H9 (cell line): ENCODE measurements around the gene CACNA1I. TPM values are rescaled to one million over a fixed set of nuclear protein-coding genes. Genes with fewer than 3 reads are reported as not detected.

ENCODE experiments used
- DNase-seq: peaks from one replicate; pipeline ENCODE4 v3.0.0-alpha.2; 2017
- H2AFZ ChIP-seq: one replicate; pipeline ENCODE4 v1.6.1; 2013; ENCODE audit warnings: mild to moderate bottlenecking, low read length, control low read depth, moderate library complexity
- H2AK5ac ChIP-seq: 2 replicates; pipeline ENCODE4 v1.6.1; 2013; ENCODE audit warnings: low read length, control low read depth, mixed read lengths; ENCODE audit not compliant: insufficient read length
- H2BK120ac ChIP-seq: one replicate; pipeline ENCODE4 v1.6.1; 2013; ENCODE audit warnings: low read depth, mild to moderate bottlenecking, low read length, control low read depth, inconsistent platforms; ENCODE audit not compliant: poor library complexity, severe bottlenecking
- H2BK12ac ChIP-seq: 2 replicates; pipeline ENCODE4 v1.6.1; 2013; ENCODE audit warnings: low read length, control low read depth, mixed read lengths, low read depth; ENCODE audit not compliant: insufficient read length
- H2BK15ac ChIP-seq: 2 replicates; pipeline ENCODE4 v1.6.1; 2013; ENCODE audit warnings: low read depth, low read length, control low read depth
- H2BK20ac ChIP-seq: one replicate; pipeline ENCODE4 v1.6.1; 2013; ENCODE audit warnings: low read depth, mild to moderate bottlenecking, low read length, control low read depth, inconsistent platforms; ENCODE audit not compliant: poor library complexity, severe bottlenecking
- H2BK5ac ChIP-seq: 2 replicates; pipeline ENCODE4 v1.6.1; 2013; ENCODE audit warnings: low read length, control low read depth, mixed read lengths; ENCODE audit not compliant: insufficient read length
- H3K14ac ChIP-seq: 2 replicates; pipeline ENCODE4 v1.6.1; 2013; ENCODE audit warnings: low read length, control low read depth; ENCODE audit not compliant: insufficient read depth
- H3K18ac ChIP-seq: 2 replicates; pipeline ENCODE4 v1.6.1; 2013; ENCODE audit warnings: low read depth, mild to moderate bottlenecking, mixed read lengths, low read length, control low read depth; ENCODE audit not compliant: insufficient read length
- H3K23ac ChIP-seq: 2 replicates; pipeline ENCODE4 v1.6.1; 2013; ENCODE audit warnings: low read length, control low read depth, mixed read lengths, low read depth; ENCODE audit not compliant: insufficient read length
- H3K23me2 ChIP-seq: 2 replicates; pipeline ENCODE4 v1.6.1; 2013; ENCODE audit warnings: low read depth, mild to moderate bottlenecking, mixed read lengths, low read length, control low read depth; ENCODE audit not compliant: insufficient read length, poor library complexity, severe bottlenecking
- H3K27ac ChIP-seq: 2 replicates; pipeline ENCODE4 v1.5.1; 2013; ENCODE audit warnings: low read length, control low read depth, mixed read lengths, low read depth; ENCODE audit not compliant: insufficient read length
- H3K27me3 ChIP-seq: 2 replicates; pipeline ENCODE4 v1.6.1; 2013; ENCODE audit warnings: low read length, control low read depth, inconsistent platforms; ENCODE audit not compliant: insufficient read depth
- H3K4ac ChIP-seq: 2 replicates; pipeline ENCODE4 v1.6.1; 2013; ENCODE audit warnings: low read depth, mild to moderate bottlenecking, control low read depth, inconsistent platforms, low read length, moderate library complexity
- H3K4me1 ChIP-seq: 2 replicates; pipeline ENCODE4 v1.6.1; 2013; ENCODE audit warnings: low read length, control low read depth, inconsistent platforms; ENCODE audit not compliant: insufficient read depth
- H3K4me2 ChIP-seq: 2 replicates; pipeline ENCODE4 v1.6.1; 2013; ENCODE audit warnings: low read length, control low read depth, mixed read lengths; ENCODE audit not compliant: insufficient read length, insufficient read depth
- H3K56ac ChIP-seq: 2 replicates; pipeline ENCODE4 v1.6.1; 2013; ENCODE audit warnings: low read depth, mild to moderate bottlenecking, mixed read lengths, low read length, control low read depth; ENCODE audit not compliant: insufficient read length
- H3K79me1 ChIP-seq: 2 replicates; pipeline ENCODE4 v1.6.1; 2013; ENCODE audit warnings: low read depth, mild to moderate bottlenecking, moderate library complexity, low read length, control low read depth, inconsistent platforms; ENCODE audit not compliant: insufficient read depth, poor library complexity, severe bottlenecking
- H3K79me2 ChIP-seq: 2 replicates; pipeline ENCODE4 v1.6.1; 2013; ENCODE audit warnings: low read length, control low read depth, inconsistent platforms; ENCODE audit not compliant: insufficient read depth
- H3K9ac ChIP-seq: 2 replicates; pipeline ENCODE4 v1.6.1; 2013; ENCODE audit warnings: low read length, control low read depth, mixed read lengths; ENCODE audit not compliant: insufficient read length; ENCODE audit errors: extremely low read depth
- H3K9me3 ChIP-seq: one replicate; pipeline ENCODE4 v1.6.1; 2013; ENCODE audit warnings: low read depth, low read length, inconsistent platforms; ENCODE audit not compliant: control insufficient read depth
- H3T11ph ChIP-seq: one replicate; pipeline ENCODE4 v1.6.1; 2013; ENCODE audit warnings: mild to moderate bottlenecking, low read length, control low read depth, inconsistent platforms
- H4K20me1 ChIP-seq: one replicate; pipeline ENCODE4 v1.6.1; 2013; ENCODE audit not compliant: control insufficient read depth, insufficient read length, insufficient read depth
- H4K5ac ChIP-seq: 2 replicates; pipeline ENCODE4 v1.6.1; 2013; ENCODE audit warnings: low read depth, mild to moderate bottlenecking, mixed read lengths, low read length, control low read depth; ENCODE audit not compliant: insufficient read length
- H4K8ac ChIP-seq: replicated peaks from 2 replicates; pipeline ENCODE4 v1.6.1; 2013; ENCODE audit warnings: low read length, control low read depth, mixed read lengths, low read depth; ENCODE audit not compliant: insufficient read length
- H4K91ac ChIP-seq: 2 replicates; pipeline ENCODE4 v1.6.1; 2013; ENCODE audit warnings: low read depth, mild to moderate bottlenecking, moderate library complexity, mixed read lengths, low read length, control low read depth; ENCODE audit not compliant: insufficient read length
- H3K27ac Mint-ChIP-seq, 3 experiments: 2 replicates in 2 of 3; 3 replicates in 1 of 3; pipeline ENCODE4 v1.8.0; 2020 to 2021; ENCODE audit warnings: mixed read lengths in 3 of 3, mild to moderate bottlenecking in 1 of 3, moderate library complexity in 1 of 3
- H3K27me3 Mint-ChIP-seq: 2 replicates; pipeline ENCODE4 v1.8.0; 2021; ENCODE audit warnings: low read depth, mild to moderate bottlenecking, moderate library complexity, mixed read lengths
- H3K36me3 Mint-ChIP-seq, 3 experiments: 2 replicates in 2 of 3; 3 replicates in 1 of 3; pipeline ENCODE4 v1.8.0; 2020 to 2021; ENCODE audit warnings: low read depth in 3 of 3, mixed read lengths in 3 of 3; ENCODE audit not compliant: insufficient read depth in 1 of 3
- H3K4me1 Mint-ChIP-seq, 2 experiments: 2 replicates each; pipeline ENCODE4 v1.8.0; 2020; ENCODE audit warnings: mixed read lengths in 2 of 2
- H3K4me3 Mint-ChIP-seq, 2 experiments: 2 replicates in 1 of 2; 3 replicates in 1 of 2; pipeline ENCODE4 v1.8.0; 2020 to 2021; ENCODE audit warnings: mild to moderate bottlenecking in 2 of 2, mixed read lengths in 2 of 2, moderate library complexity in 1 of 2
- H3K9me3 Mint-ChIP-seq, 2 experiments: 2 replicates in 1 of 2; 3 replicates in 1 of 2; pipeline ENCODE4 v1.8.0; 2020; ENCODE audit warnings: mild to moderate bottlenecking in 2 of 2, mixed read lengths in 2 of 2, moderate library complexity in 1 of 2
- WGBS: extraction: QIAGEN DNeasy Blood & Tissue Kit; methylation state at CpG from one replicate; pipeline ENCODE4 v1.1.7; 2013; ENCODE audit warnings: missing lambda C conversion rate, low lambda C conversion rate, mixed read lengths; ENCODE audit not compliant: insufficient read length; ENCODE audit errors: extremely low coverage; 5-methylcytosine and 5-hydroxymethylcytosine counted together
- total RNA-seq: library from RNA; stranded (reverse); gene quantifications from 2 replicates; pipeline ENCODE4 v1.2.1, GENCODE V29; 2021
- TF ChIP-seq, protein P1 (sequence below): fragments of 200-600 bp; sonication (generic); conservative IDR thresholded peaks from 3 replicates; pipeline ENCODE4 v1.8.0; 2021; ENCODE audit warnings: antibody characterized with exemption, mild to moderate bottlenecking

The CACNA1I gene
- total RNA-seq, 1 experiment from 2014 or later: 0.50 TPM

- H4K8ac ChIP-seq: no peak overlapping the region
- no CpG with 5 or more reads among the region's 7 CpGs for WGBS
- H2BK12ac ChIP-seq: no peak overlapping the region
- Mint-ChIP-seq H3K36me3 (peaks cover 22 to 33% (median 31%) of the 10 kb centered on the region in 3 experiments), H3K4me3 (no peak overlapping the region), H3K4me1 (peaks cover 6 to 10% of the 10 kb centered on the region in 2 experiments), H3K27me3 (peaks cover 11% of the 10 kb centered on the region), H3K9me3 (peaks cover 13 to 19% of the 10 kb centered on the region in 2 experiments), H3K27ac (no peak overlapping the region)
- H3K27me3 ChIP-seq: no peaks in the 10 kb centered on the region
- no peak overlapping the region for H2BK20ac ChIP-seq
- no peak overlapping the region for H3K27ac ChIP-seq
- H3K4ac ChIP-seq: no peak overlapping the region
- no peak overlapping the region for H2AK5ac ChIP-seq
- H3K79me1 ChIP-seq: no peaks in the 10 kb centered on the region
- no peaks in the 10 kb centered on the region for H3K79me2 ChIP-seq
- H3K18ac ChIP-seq: no peak overlapping the region
- no peak overlapping the region for H2AFZ ChIP-seq
- H2BK15ac ChIP-seq: no peak overlapping the region
- H3K56ac ChIP-seq: no peak overlapping the region
- H3K14ac ChIP-seq: no peak overlapping the region
- no peak overlapping the region for H3K4me2 ChIP-seq
- DNase-seq: no peak
- no peak overlapping the region for H4K91ac ChIP-seq
- no peaks in the 10 kb centered on the region for H3K4me1 ChIP-seq
- H3T11ph ChIP-seq: no peak overlapping the region
- H4K20me1 ChIP-seq: no peaks in the 10 kb centered on the region
- no peak overlapping the region for H3K9ac ChIP-seq
- H3K23me2 ChIP-seq: no peaks in the 10 kb centered on the region
- no peak overlapping the region for H4K5ac ChIP-seq
- H3K23ac ChIP-seq: no peak overlapping the region
- H3K9me3 ChIP-seq: peaks cover 7% of the 10 kb centered on the region
- no peak overlapping the region for H2BK5ac ChIP-seq
- TF ChIP-seq, protein P1, sequence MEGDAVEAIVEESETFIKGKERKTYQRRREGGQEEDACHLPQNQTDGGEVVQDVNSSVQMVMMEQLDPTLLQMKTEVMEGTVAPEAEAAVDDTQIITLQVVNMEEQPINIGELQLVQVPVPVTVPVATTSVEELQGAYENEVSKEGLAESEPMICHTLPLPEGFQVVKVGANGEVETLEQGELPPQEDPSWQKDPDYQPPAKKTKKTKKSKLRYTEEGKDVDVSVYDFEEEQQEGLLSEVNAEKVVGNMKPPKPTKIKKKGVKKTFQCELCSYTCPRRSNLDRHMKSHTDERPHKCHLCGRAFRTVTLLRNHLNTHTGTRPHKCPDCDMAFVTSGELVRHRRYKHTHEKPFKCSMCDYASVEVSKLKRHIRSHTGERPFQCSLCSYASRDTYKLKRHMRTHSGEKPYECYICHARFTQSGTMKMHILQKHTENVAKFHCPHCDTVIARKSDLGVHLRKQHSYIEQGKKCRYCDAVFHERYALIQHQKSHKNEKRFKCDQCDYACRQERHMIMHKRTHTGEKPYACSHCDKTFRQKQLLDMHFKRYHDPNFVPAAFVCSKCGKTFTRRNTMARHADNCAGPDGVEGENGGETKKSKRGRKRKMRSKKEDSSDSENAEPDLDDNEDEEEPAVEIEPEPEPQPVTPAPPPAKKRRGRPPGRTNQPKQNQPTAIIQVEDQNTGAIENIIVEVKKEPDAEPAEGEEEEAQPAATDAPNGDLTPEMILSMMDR: no peak
- no peak overlapping the region for H2BK120ac ChIP-seq
Observed at GRCh38 chr22:39674536-39674935, 104.0 kb downstream of the CACNA1I start.
